ENCODE data around the gene PLA2G4A.

PLA2G4A gene

GRCh38 chr1:186834399-186834958, 5.7 kb downstream of the PLA2G4A start:
- no peak for DNase-seq

GRCh38 chr1:186835448-186835847, 6.7 kb downstream of the PLA2G4A start:
- DNase-seq, result no peak

DNA sequence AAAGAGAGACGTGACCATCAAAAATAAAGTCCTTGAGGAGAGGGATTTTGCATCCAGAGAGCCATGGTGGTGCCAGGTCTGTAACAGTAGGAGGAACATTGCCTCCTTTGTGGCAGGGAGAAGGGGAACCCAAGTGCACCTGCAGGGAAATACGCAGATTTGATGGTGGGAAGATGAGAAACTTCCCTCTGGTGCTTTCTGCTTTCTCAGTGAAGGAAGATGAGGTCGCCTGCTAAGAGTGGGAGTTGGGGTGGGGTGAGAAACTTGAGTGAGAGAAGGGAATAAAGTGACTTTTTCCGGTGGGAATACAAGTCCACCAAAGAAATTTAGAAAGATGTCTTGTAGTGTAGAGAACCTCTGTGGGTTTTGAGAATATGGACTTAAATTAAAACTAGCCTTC, 9.1 kb downstream of the PLA2G4A start:
- DNase-seq, result no peak

DNA sequence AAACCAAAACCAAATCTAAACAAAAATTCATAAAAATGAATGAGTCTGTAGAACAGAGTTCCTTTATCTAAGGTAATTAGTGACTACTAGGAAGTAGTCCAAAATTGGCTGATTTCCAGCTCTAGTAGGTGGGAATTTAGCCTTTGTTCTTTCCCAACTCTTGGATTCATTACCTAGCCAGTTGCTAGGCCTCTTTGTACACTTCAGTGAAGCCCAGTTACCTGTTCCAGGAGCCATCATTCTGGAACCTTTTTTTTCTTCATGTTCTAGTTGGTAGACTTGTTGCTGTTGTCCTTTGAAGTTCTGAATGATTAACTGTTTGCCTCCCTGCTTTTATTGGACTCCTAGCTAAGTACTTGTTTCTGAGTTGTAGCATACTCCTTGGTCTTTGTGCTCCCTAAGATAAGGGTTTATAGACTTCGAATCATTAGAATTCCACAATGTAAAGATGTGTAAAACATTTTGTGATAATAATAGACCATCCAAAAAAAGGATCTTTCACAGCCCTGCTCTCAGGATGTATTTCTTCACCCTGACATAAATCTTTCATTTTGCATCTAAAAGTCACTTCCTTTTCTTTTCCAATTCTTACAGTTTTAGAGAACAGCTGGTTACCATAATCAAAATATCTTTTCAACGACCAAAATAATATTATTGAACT, 9.8 kb downstream of the PLA2G4A start:
- DNase-seq, result no peak

DNA sequence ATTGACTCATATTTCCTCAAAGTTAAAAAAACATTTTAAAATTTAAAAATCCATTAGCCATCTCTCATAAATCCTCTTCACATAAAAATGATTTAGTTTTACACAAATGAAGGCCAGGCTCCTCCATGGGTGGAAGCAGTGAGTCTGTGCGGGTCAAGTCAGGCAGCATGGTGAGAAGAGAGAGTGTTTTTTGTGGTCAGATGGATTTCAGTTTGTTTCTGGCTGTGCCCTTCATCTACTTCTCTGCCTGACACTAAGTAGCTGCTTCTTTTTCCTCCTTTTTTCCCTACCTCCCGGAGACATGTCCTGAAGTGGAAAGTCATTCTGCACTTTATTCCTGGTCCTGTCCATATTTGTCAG, 10.3 kb downstream of the PLA2G4A start:
- no peak for DNase-seq

- DNase-seq, result no peak
Observed at GRCh38 chr1:186841599-186841998, 12.8 kb downstream of the PLA2G4A start.

GRCh38 chr1:186842547-186842946, 13.8 kb downstream of the PLA2G4A start:
- no peak for DNase-seq

GRCh38 chr1:186843226-186843625, 14.5 kb downstream of the PLA2G4A start:
- no peak for DNase-seq

DNA sequence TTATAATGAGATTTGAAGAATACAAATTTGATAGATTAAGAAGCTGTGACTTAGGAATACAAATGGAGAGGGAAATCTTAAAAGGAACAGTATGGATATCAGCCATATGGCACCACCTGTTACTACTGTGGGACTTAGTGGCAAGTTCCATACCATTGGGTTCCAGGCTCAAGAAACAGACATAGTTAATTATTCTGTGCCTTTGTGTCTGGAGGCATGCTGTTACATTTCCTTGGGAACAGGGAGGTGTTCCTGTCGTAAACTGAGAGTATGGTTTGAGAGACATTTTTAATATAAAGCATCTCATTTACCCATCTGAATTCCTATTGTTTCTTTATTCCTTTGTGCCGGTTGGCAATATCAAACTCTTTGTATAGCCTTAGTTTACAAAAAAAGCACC, 15.2 kb downstream of the PLA2G4A start:
- DNase-seq, result no peak

GRCh38 chr1:186845576-186846210, 16.9 kb downstream of the PLA2G4A start:
- DNase-seq, result no peak

DNA sequence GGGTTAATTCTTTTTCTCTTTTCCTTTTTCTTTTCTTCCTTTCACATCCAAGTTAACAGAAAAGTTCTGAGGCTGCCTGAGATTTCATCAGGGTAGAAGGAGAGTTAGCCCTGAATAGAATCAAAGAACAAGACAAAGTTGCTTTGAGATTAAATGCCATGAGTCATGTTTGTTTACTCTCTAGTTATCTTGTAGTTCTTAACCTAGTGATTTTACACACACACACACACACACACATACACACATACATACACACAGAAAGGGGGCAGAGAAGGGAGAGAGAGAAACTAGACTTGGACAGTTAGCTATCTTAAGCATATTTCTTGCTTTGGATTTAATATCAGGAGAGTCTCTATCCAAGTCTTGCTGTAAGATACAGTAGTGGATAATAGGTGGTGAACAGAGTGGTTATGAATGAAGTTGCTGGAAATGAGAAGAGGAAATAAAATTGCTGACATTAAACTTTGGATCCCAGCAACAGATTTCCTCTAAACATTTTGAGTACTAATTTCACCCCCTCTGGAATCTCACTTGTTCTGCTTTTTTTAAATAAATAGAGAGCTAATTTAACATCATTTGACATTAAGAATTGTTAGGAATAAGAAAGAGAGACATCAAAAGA, 19.9 kb downstream of the PLA2G4A start:
- DNase-seq, result no peak

- DNase-seq, result no peak
Observed at GRCh38 chr1:186849271-186849671, 20.5 kb downstream of the PLA2G4A start.

DNA sequence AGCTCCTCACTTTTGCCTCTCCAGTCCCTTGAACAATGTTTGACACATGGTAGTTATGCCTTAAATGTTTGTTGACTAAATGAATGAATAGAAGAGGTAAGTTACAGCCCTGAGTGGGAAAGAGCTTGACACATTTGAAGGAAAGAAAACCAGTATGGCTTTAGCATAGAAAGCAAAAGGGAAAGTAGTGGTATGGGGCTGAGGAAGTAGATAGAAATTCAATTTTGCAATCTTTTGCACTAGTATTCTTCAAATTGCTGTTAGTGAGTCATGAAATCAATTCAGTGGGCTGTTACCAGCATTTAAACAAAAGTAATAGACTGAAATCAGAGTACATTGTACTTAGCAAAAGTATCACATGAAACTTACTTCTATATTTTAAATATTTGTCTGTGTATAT, 21.1 kb downstream of the PLA2G4A start:
- no peak for DNase-seq

DNA sequence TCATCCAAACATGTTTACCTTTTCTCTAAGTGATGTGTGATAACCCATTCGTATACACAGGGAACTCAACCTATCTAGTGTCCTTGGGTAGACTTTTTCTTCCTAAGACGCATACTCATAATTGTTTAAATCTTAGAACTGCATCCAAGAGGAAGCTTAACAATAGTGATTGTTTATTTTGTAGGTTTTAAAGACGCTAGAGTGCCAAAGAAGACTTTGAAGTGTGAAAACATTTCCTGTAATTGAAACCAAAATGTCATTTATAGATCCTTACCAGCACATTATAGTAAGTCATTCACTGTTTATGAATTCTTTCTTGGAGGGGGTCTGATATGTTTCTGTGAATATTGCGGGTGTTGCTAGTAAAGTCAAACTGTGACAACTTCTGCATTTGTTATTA, 25.4 kb downstream of the PLA2G4A start:
- DNase-seq, result no peak

GRCh38 chr1:186858923-186859322, 30.2 kb downstream of the PLA2G4A start:
- DNase-seq, result peak; percentile 39 to 66

- DNase-seq, result no peak
Observed at GRCh38 chr1:186859995-186860394, 31.2 kb downstream of the PLA2G4A start.

- DNase-seq, result no peak
Observed at GRCh38 chr1:186864296-186864695, 35.5 kb downstream of the PLA2G4A start.

- DNase-seq, result no peak
Observed at GRCh38 chr1:186865253-186865652, 36.5 kb downstream of the PLA2G4A start.

DNA sequence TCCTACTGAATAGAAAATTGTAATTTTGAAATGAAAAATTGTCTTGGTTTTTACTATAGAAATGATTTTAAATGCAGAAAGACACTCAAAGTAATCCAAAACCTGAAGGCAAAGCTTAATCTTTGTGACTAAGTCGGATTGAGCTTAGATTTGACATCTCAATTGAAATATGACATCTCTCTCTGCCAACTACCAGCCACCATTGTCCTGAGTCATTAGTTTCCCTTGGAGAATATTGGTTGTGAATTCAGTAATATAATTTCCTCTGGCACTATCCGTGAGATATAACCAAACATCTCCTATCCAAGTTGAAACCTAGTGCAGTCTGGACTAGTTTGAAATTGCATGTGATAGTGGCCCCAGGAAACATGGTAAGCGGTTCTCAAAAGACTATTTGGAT, 37.1 kb downstream of the PLA2G4A start:
- DNase-seq, result peak in 1 of 2 experiments; percentile 35

DNA sequence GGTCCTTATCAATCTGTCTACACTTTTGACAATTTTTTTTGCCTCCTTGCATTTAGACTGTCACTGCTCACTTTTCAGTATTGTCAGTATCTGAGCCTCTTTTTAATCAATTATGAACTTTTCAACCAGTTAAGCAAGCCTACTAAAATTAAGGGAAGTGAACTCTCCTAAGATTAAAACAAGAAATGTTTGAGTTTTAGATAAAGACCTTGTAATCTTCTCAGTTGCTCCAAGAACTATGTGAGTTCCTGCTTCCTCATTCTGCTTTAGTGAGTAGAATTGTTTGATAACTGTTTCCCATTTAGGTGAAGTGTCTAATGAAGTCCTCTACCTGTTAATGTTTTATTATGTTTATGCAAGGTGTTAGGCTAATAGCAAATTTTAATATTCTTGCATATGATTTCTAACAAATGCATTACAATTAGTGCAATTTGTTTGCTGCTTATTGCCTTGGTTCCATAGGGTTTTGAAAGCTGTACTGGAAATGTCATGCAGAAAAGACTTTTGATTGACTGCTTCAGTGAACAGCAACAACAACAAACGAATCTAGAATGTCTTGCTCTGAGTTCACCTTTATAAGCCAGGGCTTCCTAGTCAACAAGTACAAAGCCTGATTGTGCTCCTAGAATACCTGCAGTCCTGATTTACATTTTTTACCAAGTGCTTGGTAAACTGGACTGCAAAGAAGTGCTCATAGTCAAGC, 40.9 kb downstream of the PLA2G4A start:
- no peak for DNase-seq

GRCh38 chr1:186871784-186872183, 43.0 kb downstream of the PLA2G4A start:
- no peak for DNase-seq

- DNase-seq, result no peak
Observed at GRCh38 chr1:186872291-186872690, 43.5 kb downstream of the PLA2G4A start.

GRCh38 chr1:186873687-186874086, 44.9 kb downstream of the PLA2G4A start:
- DNase-seq, result no peak

Measured in NCI-H446 (cell line).